GM12874 (cell line): ENCODE data around the gene RNF7.

ENCODE experiments used
- TF ChIP-seq, protein P1 (sequence below): IDR thresholded peaks from 2 replicates; pipeline ENCODE4 v1.5.1; 2011; ENCODE audit warnings: low read depth, mild to moderate bottlenecking, control low read depth, low read length, moderate library complexity; ENCODE audit not compliant: insufficient read depth

RNF7 gene

DNA sequence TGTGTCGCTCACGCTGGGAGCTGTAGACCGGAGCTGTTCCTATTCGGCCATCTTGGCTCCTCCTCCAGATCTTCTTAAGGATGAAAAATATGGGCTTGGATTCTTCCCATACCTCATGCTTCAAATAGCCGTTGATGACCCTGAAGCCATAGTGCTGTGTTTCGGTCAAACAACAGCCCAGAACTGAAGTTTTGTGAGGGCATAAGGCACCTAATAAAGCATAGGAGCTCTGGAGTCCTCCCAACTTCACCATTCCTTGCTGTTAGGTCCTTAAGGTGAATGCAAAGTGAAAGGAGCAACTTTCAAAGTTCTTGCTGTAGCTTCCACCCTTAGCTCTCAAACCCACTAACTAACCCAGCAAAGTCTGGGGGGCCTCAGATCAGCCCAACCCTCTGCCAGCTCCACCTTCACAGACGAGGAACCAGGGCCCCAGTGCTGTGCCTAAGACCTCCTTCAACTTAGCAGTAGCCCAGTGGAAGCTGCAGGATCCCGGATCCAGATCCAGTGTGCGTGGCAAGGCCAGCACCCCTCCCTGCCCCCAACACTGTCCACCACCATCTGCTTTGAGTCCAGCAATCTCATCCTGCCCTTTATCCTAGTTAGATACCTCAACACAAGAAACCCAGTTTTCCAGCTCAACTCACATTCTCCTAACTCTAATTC, 25.1 kb downstream of the RNF7 start, which contains the start of gene GRK7:
GRK7 (plus strand) TSS at position 321 of the 663 bp plus-strand sequence. CDS start 14,877 bp downstream, outside the sequence.
- TF ChIP-seq, protein P1, sequence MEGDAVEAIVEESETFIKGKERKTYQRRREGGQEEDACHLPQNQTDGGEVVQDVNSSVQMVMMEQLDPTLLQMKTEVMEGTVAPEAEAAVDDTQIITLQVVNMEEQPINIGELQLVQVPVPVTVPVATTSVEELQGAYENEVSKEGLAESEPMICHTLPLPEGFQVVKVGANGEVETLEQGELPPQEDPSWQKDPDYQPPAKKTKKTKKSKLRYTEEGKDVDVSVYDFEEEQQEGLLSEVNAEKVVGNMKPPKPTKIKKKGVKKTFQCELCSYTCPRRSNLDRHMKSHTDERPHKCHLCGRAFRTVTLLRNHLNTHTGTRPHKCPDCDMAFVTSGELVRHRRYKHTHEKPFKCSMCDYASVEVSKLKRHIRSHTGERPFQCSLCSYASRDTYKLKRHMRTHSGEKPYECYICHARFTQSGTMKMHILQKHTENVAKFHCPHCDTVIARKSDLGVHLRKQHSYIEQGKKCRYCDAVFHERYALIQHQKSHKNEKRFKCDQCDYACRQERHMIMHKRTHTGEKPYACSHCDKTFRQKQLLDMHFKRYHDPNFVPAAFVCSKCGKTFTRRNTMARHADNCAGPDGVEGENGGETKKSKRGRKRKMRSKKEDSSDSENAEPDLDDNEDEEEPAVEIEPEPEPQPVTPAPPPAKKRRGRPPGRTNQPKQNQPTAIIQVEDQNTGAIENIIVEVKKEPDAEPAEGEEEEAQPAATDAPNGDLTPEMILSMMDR: no peak

DNA sequence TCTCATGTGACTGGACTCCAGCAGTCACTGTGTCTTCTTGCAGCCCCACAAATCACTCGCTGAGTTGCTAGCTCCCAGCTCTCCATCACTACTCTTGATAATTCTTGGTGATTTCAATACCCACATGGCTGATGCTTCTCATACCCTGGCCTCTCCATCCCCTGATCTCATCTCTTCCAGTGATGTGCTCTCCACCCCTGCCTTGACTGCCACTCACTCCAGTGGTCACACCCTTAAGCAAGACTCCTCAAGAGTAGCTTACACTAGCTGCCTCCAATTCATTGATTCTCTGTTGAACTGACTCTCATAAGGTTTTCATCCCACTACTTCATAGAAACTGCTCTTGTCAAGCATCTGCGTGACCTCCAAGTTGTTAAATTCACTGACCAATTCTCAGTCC, 25.9 kb downstream of the RNF7 start:
- TF ChIP-seq, protein P1: no peak

DNA sequence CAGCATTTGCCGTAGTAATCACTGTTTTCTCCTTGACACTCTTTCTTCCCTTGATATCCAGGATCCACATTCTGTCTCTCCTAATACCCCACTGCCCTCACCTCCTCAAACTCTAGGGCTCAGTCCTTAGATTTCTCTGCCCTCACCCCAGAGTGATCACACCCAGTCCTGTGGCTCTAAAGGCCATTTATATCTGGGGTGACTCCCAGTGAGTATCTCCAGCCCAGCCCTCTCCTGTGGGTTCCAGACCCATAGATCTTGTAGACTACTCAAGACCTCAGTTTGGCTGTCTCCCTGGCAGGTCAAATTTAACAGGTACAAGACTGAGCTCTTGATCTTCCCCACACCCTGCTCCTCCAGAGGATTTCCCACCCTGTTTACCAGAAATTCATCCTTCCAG, 26.4 kb downstream of the RNF7 start:
- TF ChIP-seq, protein P1: no peak

DNA sequence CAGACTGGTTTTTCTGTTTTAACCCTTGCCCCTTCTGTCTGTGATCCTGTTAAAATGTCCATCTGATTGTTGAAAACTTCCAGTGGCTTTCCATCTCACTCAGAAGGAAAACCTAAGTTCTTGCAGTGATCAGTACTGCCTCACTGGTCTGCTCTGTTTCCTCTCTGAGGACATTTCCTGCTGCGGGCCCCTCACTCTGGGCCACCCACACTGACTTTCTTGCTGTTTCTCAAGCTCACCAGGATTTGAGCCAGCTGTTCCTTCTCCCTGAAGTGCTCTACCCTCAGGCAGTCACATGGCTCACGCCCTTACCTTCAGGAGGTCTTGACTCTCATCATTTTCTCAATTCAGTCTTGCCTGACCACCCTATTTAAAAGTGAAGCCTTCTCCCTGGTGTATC, 26.9 kb downstream of the RNF7 start:
- TF ChIP-seq, protein P1: no peak

DNA sequence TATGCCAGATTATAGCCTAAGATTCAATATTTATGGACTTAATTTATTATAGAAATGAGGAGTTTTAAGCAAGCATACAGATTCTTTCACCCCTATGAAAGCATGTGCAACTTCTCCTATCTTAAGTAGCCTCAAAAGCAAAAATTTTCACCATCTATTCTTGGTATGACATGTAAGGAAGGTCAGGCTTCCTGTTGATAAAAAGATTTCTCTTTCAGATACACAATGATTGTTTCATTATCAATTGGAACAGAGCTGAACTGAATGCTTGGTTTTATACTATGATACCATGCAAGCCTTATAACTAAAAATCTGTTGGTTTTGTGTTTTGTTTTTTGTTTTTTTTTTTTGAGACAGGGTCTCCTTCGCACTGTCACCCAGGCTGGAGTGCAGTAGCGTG, 29.0 kb downstream of the RNF7 start:
- TF ChIP-seq, protein P1: no peak

DNA sequence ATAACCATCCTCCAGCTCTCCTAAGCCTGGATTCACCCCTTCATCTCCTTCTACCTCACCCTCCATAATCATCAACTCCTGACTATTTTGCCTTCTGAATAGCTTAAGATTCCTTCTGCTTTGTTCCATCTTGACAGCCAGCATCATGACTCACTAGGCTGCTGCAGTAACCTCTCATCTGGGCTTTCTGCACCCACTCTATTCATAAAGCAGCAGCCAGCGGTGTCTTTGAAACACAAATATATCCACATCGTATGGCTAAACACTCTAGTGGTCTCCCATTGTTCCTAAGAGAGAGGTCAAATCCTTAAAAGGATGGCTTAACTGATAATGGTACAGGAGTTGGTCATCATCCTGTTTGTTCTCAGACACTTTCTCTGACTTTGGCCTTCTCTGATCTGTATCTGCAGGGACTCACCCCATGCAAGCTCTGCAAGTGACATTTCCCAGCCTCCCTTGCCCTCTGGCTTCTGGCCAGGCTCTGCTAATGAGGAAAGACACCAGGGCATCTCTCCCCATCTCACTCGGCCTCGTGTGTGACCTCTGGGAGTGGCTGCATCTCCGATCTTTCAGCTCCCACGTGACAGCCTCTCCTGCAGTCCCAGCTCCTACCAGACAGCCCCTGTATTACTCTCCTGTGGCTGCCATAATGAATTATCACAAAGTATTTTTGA, 31.3 kb downstream of the RNF7 start:
- TF ChIP-seq, protein P1: no peak

DNA sequence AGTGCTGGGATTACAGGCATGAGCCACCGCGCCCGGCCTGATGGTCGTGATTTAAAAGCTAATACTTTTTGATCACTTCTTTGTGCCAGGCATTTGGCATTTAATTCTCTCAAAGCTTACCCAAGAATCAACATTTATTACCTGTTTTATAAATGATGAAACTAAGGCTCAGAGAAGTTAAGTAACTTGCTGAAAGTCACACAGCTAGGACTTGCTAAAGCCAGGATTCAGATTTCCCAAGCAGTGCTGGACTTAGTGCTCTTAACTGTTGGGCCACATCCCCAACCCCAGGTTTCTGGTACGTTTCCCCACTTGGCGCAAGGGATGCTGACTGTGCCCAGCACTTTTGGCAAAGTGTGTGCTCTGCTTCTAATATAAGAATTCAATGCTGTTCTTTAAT, 35.6 kb downstream of the RNF7 start:
- TF ChIP-seq, protein P1: no peak
